T47D (cell line): Measurements from ENCODE around the gene MYOM1.
A peak's percentile ranks its signal among the peaks of the same experiment; 100 is the strongest.
"Not testable (repeated sequence)": the region's sequence is repeated elsewhere in the genome, so short reads cannot be mapped to it uniquely, and the experiment has no call there.

ENCODE experiments used
- DNase-seq, 2 experiments: peaks; one replicate each; pipeline versions ENCODE4 v3.0.0 to v3.0.0-alpha.2; 2011 to 2012; ENCODE audit warnings: low read depth in 1 of 2, low spot score in 1 of 2
- JUND ChIP-seq: IDR thresholded peaks from 2 replicates; pipeline ENCODE4 v1.6.1; 2012; ENCODE audit warnings: low read depth
- in situ Hi-C: cut with HindIII; loops from 2 replicates; pipeline ENCODE4 v1.10.0; 2016; ENCODE audit warnings: low sequenced_read_pairs, low pct_unique_long_range_greater_than_20kb

Gene MYOM1

GRCh38 chr18:3209859-3210569 is 9.8 kb downstream of the MYOM1 start:
- no peak for TF ChIP-seq JUND
- in situ Hi-C loops, result no loop called here
- no peak for DNase-seq

- in situ Hi-C loops, result no loop called here
- no peak for TF ChIP-seq JUND
Measured at GRCh38 chr18:3207565-3207964, 12.2 kb downstream of the MYOM1 start.

GRCh38 chr18:3205239-3205638 is 14.5 kb downstream of the MYOM1 start:
- in situ Hi-C loops, result no loop called here
- TF ChIP-seq JUND, result no peak

More at GRCh38 chr18:3207565-3207964, 12.2 kb downstream of the MYOM1 start:
- DNase-seq, result no peak

GRCh38 chr18:3199942-3200645 is 19.7 kb downstream of the MYOM1 start:
- in situ Hi-C loops, result no loop called here
- DNase-seq, result no peak
- TF ChIP-seq JUND, result no peak

More at GRCh38 chr18:3205239-3205638, 14.5 kb downstream of the MYOM1 start:
- DNase-seq, result no peak

- in situ Hi-C loops, DNase-seq: not testable (repeated sequence)
Measured at GRCh38 chr18:3198260-3198860, 21.4 kb downstream of the MYOM1 start.

GRCh38 chr18:3194947-3195612 is 24.7 kb downstream of the MYOM1 start:
- DNase-seq, result no peak
- no peak for TF ChIP-seq JUND
- in situ Hi-C loops, result no loop called here

GRCh38 chr18:3193331-3193730 is 26.4 kb downstream of the MYOM1 start:
- no peak for TF ChIP-seq JUND
- in situ Hi-C loops, result no loop called here
- no peak for DNase-seq

- no peak for TF ChIP-seq JUND
- in situ Hi-C loops, result no loop called here
- no peak for DNase-seq
Measured at GRCh38 chr18:3192752-3193151, 27.0 kb downstream of the MYOM1 start.

GRCh38 chr18:3192286-3192685 is 27.5 kb downstream of the MYOM1 start:
- in situ Hi-C loops, result no loop called here
- no peak for TF ChIP-seq JUND
- no peak for DNase-seq

- TF ChIP-seq JUND, result no peak
- in situ Hi-C loops, result no loop called here
- no peak for DNase-seq
Measured at GRCh38 chr18:3190610-3191009, 29.2 kb downstream of the MYOM1 start.

GRCh38 chr18:3189884-3190283 is 29.9 kb downstream of the MYOM1 start:
- in situ Hi-C loops, result no loop called here
- TF ChIP-seq JUND, result no peak
- no peak for DNase-seq

- DNase-seq, result peak in 1 of 2 experiments; percentile 22
- in situ Hi-C loops, result no loop called here
- TF ChIP-seq JUND, result no peak
Measured at GRCh38 chr18:3186678-3187658, 32.8 kb downstream of the MYOM1 start.
